GM18909 (cell line): Measurements from ENCODE around the gene GALNT18.

Experiments used
- ATAC-seq: cut with Tn5 transposase; IDR thresholded peaks from one replicate; pipeline ENCODE4 v1.9.1; 2021; ENCODE audit warnings: mild to moderate bottlenecking; ENCODE audit not compliant: unreplicated experiment, poor library complexity

Gene GALNT18

DNA sequence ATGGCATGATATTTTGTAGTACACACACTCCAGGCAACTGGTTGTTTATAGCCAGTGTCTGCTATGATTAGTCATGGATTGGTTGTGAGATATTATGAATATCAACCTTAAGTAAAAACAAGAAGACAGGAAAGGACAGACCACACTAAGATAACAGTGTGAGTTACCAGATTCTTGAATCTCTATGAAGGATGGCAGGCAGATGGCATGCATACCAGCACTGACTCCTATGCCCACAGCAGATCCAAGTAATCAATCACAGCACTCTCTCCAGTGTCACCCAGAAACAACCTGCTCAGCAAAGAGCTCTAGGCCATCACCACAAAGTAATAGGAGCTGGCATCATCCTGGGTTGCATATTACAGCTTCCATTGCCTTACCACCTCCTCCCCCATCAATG lies 116.6 kb downstream of the GALNT18 start:
- no peak for ATAC-seq

DNA sequence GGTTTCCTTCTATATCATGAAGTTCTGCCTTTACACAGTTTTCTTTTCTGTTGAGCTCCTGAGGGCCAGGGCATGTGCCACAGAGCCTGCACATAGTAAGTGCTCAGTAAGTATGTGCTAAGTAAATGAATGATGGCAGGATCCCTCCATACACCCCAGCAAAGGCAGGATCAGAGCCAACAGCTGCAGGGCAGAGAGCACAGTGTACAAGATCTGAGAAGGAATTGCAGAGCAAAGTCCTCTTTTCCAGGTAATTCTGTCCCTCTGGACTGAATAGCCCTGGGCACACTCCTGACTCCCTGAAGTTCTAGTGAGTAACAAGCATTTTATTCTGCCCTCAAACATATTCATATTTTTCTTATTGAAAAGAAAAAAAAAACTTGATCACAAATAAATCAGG lies 117.7 kb downstream of the GALNT18 start:
- no peak for ATAC-seq

DNA sequence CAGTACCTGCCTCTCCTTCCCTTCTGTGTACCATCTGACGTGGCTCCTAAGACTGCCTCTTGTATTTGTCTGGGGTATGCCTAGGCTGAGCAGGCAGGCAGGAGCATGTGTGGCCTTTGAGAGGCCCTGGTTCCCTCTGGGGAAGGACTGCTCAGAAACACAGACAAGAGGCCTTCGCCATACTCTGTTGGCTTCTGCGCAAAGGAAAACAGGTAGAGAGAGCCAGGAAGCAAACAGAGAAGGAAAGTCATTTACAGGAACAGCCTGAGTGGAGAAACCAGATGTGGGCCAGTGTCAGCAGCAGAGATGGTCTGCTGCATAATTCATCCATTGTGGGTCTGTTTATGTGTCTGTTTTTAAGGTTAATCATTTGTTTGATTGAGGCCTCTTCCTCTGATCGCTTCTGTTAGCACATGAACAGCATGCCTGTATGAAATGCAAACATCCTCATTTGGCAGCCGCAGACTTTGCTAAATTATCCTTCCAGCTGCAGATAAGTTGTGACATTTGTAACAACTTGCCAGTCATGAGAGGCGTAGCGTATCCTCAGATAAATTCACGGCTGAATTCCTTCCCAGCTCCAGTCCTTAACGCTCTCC lies 119.4 kb downstream of the GALNT18 start:
- no peak for ATAC-seq

DNA sequence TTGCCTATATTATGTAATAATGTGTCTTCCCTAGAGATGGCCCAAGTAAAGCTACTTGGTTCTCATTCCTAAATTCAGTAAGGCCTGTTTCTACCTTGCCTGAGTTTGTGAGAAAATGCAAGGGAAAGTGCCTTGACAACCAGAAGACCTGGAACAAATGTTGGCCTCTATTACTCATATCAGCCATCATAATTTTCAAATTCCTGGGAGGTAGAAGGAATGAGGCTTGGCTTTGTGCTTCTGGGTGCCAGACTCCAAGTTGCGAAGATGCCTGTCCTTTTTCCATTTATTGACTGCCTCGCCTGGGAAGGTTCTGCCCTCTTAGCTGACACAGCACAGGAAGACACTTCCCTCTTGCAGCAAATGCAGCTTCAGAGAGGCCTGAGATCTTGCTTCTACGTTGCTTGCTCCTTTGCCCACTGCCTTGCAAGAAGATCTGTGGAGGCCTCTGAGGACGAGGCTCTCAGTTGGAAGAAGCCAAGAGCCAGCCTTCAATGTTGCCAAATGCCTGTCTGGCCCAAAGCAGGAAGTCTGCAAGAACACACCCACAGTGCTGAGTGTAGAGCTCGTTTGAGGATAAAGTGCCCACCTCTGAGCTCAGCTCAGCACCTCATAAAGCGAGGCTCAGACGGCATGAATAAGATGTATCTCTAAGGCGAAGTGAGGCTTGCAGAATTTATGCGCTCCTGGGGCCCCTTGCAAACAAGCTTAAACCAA lies 120.1 kb downstream of the GALNT18 start:
- ATAC-seq, result no peak

DNA sequence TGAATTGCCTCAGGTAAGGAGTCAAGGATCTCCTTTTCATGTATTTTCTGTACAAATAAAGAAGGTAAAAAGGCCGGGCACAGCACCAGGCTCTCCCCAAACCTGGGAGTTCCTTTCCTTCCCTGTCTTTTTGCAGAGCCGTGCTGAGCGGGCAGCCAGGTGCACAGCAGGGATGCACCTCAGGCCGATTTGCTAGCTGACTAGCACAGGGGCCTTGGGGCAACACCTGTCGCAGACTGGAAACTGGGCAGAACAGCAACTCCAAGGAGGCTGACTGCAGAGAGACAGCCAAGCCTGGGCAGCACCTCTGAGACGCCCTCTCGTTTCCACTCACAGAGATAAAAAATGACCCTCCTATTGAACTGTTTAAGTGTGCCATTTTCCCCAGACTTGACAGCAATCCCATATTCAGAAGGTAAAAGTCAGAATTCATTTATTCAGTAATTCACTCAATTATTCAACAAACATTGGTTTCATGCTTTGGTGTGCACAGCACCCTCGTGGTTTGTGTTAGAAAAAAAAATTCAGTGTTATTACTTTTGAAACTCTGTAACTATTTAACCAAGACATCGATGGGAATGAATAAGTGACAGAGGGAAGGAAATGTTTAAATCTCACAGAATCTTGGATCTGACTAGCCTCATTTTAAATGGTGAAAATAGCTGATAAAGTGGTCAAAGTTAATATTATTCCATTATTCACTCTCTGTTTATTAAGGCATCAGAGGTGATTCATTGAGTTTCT lies 120.9 kb downstream of the GALNT18 start:
- ATAC-seq, result no peak

DNA sequence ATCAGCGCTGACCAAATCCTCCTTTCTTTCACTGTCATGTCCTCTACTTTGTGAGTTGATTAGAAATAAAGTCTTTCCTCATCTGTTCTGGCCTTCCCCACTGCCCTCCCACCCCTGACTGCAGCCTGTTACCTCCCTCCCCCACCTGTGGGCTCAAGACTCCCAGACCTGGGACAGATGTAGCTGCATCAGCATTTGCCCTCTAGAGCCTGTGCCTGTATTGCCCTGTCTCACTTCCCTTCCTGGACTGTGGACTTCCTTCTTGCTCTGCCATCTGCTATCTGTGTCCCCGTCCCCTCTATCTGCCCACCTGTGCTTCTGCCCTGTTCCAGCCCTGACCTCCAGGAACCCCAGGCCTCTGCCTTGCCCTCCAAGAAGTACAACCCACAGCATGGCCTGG lies 122.5 kb downstream of the GALNT18 start:
- ATAC-seq, result no peak

DNA sequence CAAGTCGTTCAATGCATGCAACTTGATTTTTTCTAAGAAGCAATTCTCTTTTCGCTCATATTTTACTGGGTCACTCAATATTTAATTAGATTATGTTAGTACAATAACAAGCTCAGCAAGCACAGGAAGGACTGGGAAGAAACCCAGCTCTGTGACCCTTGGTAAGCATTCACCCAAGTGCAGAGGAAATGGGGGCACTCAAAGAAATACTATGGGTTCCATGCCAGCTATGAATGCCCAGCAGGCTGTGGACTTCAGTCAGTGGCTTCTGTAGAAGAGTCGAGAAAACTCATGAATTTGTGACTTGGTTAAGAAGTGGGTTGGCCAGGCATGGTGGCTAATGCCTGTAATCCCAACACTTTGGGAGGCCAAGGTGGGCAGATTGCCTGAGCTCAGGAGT lies 123.6 kb downstream of the GALNT18 start:
- ATAC-seq, result no peak

DNA sequence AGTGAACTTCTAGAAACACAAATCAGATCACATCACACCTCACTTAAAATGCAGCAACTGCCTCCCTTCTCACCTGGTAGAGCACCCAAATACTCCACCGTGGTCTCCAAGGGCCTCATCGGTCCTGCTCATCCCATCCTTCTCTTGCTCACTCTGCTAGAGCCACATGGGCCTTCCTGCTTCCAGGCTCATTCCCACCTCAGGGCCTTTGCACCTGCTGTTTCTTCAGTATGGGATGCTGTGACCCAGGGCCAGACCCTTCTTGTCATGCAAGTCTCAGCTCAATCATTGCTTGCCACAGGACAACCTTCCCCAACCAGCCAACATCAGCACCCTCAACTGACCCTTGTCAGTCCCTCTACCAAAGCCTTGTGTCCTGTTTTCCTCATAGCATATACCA lies 124.9 kb downstream of the GALNT18 start:
- no peak for ATAC-seq

DNA sequence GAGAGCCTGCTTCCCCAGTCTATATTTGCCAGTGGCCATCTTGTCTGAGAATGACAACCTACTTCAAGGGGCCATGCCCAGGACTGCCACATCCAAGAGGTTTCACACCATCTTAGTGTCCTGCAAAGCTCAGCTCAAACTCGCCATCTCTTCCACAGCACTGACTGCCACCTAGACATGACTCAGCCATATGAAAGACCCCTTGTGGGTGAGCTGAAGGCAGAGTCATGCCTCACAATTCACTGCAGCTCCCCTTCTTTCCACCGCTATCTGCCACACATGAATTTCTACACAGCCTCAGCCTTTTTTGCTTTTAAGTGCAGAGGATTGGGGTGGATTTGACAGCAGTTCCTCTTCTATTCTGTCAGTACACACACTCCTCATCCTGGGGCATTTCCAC lies 127.5 kb downstream of the GALNT18 start:
- no peak for ATAC-seq

DNA sequence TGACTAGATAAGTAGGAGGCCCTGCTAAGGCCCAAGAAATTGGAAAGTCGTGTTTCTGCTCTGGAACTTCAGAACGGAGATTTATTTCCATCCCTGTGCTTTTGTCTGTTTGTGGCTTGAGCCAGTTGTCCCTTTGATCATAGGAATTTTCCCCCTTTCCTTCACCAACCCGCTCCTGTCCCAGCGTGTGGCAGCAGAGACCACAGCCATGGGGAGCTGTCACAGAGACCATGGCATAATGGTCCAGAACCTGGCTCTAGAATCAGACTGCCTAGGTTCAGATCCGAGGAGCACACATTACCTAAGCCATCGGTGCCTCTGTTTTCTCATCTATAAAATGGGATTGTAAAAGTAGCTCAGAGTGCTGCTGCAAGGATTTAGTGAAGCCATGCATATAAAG lies 128.1 kb downstream of the GALNT18 start:
- ATAC-seq, result no peak

DNA sequence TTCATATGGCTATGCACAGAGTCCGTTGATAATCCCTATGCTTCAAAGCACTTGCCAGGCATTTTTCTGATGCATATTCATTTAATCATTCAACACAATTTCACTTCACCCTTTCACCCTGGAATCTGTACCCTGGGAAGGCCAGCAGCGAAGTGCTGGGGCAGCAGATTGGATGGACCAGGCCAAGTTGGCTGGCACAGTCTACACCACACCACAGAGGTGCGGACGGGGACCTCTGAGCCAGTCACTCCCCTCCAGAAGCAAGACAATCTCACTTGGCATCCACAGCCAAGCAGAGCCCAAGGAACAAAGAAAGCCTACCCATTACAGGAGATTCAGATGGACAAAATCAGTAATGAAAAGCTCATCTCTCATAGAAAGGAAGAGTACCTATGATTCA lies 130.2 kb downstream of the GALNT18 start:
- ATAC-seq, result no peak

DNA sequence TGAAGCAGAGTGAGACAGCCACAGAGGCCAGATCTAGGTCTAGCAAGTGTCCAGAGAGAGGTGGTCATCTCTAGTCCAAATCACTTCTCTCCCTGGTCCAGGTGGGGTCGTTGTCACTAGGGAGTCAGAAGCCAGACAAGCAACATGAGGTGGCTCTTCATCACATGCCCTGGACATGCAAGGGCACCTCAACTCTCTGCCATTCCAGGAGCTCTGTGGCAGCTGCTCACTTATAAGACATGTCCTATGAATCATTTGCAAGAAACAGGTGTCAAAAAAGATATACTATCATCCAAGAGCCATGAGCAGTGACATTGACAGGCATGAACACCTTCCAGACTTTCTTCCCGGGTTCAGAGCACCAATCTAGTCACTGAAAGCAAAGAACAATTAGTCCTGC lies 130.8 kb downstream of the GALNT18 start:
- ATAC-seq, result no peak

DNA sequence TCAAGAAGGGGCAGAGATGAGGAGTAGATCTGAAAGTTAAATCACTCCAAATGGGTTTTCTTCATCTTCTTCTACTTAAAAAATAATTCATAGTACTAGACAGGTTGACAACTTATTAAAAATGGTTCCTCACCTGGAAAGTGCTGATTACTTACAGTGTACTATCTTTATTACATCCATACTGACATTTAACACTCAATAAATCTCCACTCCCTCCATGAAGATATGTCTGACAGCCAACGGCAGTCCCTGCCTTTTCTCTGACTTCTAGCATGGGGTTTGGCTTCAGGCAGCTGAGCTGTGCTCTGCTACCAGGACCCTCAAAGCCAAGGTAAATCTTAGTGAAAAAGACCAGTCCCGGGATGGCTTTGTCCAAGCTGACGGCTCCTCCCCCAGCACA lies 135.4 kb downstream of the GALNT18 start:
- no peak for ATAC-seq

DNA sequence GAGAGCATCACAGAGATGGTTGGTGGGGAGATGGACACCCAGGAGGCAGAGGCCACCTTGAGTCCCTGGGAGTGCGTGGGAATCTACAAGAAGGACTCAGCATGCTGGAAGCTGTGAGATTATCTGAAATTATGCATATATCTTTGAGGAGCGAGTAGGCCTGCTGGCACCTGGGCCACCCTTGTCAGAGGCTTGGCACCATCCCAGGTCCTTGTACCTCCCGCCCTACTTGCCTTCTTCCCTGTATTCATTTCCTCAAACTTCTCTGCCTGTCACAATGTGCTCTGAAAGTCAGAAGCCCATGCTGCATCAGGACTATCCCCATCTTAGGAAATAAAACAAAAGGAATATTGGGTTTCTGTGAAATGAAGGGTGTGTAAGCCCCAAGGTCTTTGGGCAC lies 135.8 kb downstream of the GALNT18 start:
- ATAC-seq, result no peak

DNA sequence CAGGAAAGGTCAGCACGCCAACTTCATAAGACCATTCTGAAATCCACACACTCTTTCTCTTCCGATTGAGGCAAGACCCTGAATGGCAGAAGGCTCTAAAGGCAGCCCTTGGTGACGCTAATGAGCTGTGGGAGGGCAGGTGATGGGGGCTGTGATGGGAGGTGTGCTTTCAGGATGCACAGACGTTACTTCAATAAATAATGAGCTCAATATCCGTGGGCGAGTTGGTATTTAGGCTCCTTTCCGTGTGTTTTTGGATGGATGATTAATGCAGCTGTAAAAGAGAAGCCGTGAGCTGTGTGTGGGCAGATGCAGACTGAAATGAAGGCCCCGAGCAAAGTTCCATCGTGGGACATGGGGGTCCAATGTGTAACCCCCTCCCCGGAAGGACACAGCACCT lies 138.2 kb downstream of the GALNT18 start:
- ATAC-seq, result no peak

DNA sequence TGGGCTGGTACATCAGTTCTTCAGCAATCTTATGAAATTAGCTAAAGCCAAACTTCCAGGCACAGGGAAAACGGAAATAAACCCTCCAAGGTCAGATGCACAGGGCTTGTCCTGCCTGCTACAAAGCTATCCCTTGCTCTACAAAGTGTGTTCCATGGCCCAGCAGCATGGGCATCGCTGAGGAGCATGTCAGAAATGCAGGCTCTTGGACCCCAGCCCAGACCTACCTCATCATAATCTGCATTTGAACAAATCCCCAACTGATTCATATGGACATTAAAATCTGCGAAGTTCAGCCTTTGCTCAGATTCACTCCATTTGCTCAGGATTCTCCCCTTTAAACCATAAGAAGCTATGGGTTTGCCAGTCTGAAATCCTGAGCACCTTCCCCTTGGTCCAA lies 139.1 kb downstream of the GALNT18 start:
- no peak for ATAC-seq

DNA sequence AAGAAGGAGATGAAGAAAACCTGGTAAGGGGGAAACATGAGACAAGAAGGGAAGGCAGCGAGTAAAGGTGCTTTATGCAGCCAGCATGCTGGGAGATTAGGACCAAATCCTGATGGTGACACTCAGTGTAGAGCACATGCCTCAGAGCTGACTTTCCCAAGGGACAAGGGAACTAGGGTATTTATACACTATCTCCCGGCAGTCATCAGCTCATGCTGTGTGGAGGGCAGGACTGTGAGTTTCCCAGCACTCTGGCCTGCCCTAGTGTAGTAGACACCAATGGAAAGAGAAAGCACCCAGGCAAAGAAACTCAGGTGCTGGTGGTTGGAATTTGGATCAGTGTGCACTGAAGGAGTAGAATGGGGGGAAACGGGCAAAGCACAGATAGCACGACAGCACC lies 140.4 kb downstream of the GALNT18 start:
- no peak for ATAC-seq

DNA sequence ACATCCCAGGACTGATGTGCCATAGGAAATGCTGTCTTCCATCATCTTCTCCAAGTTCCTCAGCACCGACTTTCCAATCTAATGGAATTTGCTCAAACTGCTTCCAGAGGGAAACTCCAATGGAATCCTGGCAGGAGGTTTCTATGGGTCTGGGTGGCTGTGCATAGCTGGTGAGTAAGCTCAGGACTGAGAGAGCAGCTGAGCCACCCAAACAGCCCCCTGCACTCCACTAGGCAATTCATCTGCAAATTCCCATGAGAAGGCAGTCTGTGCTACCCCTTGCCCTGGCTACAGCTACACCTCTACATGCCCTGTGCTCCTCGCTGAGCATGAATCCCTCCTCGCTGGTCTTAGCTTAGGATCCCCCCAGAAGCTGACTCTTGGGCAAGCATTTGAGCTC lies 140.8 kb downstream of the GALNT18 start:
- no peak for ATAC-seq

DNA sequence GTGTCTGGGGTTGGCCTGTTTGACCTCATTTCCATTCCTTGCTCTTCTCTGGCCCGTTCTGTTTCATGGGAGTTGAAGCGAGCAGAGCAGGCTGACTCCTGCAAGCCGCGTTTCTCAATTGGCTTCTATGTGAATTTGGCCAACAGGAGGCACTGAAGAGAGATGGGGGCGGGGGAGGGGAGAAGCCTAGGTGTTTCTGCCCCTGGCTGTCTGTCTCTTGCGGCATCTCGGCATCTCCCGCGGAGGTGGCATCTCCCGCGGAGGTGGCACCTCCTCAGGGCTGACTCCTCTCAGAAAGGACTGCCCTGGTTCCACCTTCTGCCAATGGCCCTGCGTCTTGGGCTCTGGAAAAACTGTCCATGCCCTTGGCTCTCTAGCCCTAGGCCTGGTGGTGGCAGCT lies 143.1 kb downstream of the GALNT18 start:
- no peak for ATAC-seq

DNA sequence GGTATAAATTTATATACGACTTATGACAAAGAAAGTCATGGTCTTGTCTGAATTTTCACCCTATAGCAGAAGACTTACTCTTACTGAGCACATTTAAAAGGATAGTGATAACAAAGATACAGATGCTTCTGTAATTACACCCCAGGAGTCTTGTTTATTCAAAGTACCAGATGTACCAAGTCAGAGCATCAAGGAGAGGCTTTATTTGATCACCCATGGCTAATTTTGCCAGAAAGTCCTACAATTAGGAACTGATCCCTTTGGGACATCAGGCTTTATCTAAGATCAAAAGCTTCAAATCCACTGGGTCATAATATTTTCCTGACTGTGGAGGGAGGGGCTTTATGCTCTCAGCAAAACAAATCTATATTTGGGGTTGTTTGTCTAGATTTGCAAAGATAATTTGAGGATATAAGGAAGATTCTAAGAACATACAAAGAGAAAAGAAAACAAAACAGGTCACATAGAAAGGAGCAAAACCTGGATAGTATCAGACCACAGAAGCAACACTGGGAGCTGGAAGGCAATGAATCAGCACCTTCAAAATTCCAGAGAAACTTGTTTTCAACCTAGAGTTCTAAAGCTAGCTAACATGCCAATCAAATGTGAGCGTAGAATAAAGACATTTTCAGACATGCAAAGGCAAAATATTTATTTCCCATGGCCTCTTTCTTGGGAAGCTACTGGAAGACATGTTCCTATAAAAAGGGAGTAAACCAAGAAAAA lies 143.9 kb downstream of the GALNT18 start:
- ATAC-seq, result no peak

DNA sequence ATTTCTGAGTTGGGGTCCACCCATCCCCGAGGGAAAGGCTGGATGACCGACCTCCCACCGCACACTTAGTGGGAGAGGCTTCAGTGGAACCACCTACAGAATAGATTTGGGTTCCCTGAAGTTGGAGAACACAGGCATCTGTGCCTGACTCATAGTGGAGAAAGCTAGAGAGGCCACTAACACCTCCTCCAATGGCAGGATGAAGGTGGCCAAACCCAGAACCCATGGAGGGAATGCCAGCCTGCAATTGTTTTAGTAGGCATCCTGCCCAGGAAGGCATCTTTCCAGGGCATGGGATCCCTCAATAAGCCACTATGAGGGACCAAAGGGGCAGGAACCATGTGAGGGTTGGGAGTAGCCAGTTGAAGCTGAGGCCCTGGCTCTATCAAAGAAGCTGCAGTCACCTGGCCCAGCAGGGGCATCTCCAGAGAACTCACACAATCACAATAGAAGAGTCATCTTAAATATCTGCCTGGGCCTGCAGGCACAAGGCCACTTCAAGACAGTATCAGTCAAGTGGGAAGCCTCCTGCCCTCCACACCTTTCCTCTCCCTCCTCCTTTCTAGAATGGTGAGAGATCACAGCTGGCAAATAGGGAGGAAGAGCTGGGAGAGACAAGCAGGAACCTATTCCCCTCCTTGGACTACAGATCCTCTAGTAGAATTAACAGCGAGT lies 144.7 kb downstream of the GALNT18 start:
- no peak for ATAC-seq
